HEK293 (cell line): ENCODE measurements around the gene CCDC120.

ENCODE experiments used
- EGR2 ChIP-seq: fragments of 450-650 bp; formaldehyde crosslinking; IDR thresholded peaks from 2 replicates; pipeline ENCODE4 v1.5.1; 2016; ENCODE audit warnings: low read depth, missing biosample characterization, missing genetic modification characterization
- GLIS2 ChIP-seq: fragments of 450-650 bp; formaldehyde crosslinking; IDR thresholded peaks from 2 replicates; pipeline ENCODE4 v1.5.1; 2016; ENCODE audit warnings: missing biosample characterization, missing genetic modification characterization
- KLF10 ChIP-seq: fragments of 450-650 bp; IDR thresholded peaks from 2 replicates; pipeline ENCODE4 v1.5.1; 2018; ENCODE audit warnings: missing biosample characterization, mild to moderate bottlenecking, missing genetic modification characterization
- KLF8 ChIP-seq: fragments of 450-650 bp; formaldehyde crosslinking; IDR thresholded peaks from 2 replicates; pipeline ENCODE4 v1.5.1; 2016; ENCODE audit warnings: missing biosample characterization, missing genetic modification characterization
- KLF9 ChIP-seq: fragments of 450-650 bp; formaldehyde crosslinking; IDR thresholded peaks from 2 replicates; pipeline ENCODE4 v1.5.1; 2016; ENCODE audit warnings: missing biosample characterization, missing genetic modification characterization, low read depth
- MEIS1 ChIP-seq: sonication (generic); formaldehyde crosslinking; IDR thresholded peaks from 2 replicates; pipeline ENCODE4 v1.8.1; 2022; ENCODE audit warnings: missing genetic modification reagents, mild to moderate bottlenecking, borderline replicate concordance
- OVOL3 ChIP-seq: fragments of 450-650 bp; formaldehyde crosslinking; IDR thresholded peaks from 2 replicates; pipeline ENCODE4 v1.5.1; 2016; ENCODE audit warnings: missing biosample characterization, missing genetic modification characterization
- SCRT2 ChIP-seq: fragments of 450-650 bp; formaldehyde crosslinking; IDR thresholded peaks from 2 replicates; pipeline ENCODE4 v1.5.1; 2016; ENCODE audit warnings: missing biosample characterization, missing genetic modification characterization
- SP7 ChIP-seq: fragments of 450-650 bp; formaldehyde crosslinking; IDR thresholded peaks from 2 replicates; pipeline ENCODE4 v1.5.1; 2016; ENCODE audit warnings: missing biosample characterization, missing genetic modification characterization
- YY1 ChIP-seq: fragments of 450-650 bp; formaldehyde crosslinking; IDR thresholded peaks from 2 replicates; pipeline ENCODE4 v1.5.1; 2018; ENCODE audit warnings: missing biosample characterization, missing genetic modification characterization
- ZEB2 ChIP-seq: fragments of 450-650 bp; formaldehyde crosslinking; IDR thresholded peaks from 2 replicates; pipeline ENCODE4 v1.5.1; 2016; ENCODE audit warnings: missing biosample characterization, missing genetic modification characterization
- ZIC2 ChIP-seq: fragments of 450-650 bp; formaldehyde crosslinking; IDR thresholded peaks from 2 replicates; pipeline ENCODE4 v1.5.1; 2016; ENCODE audit warnings: missing biosample characterization, missing genetic modification characterization
- ZNF132 ChIP-seq: fragments of 450-650 bp; formaldehyde crosslinking; IDR thresholded peaks from 2 replicates; pipeline ENCODE4 v1.5.1; 2017; ENCODE audit warnings: missing biosample characterization, missing genetic modification characterization, borderline replicate concordance
- ZNF138 ChIP-seq: fragments of 450-650 bp; formaldehyde crosslinking; IDR thresholded peaks from 2 replicates; pipeline ENCODE4 v1.5.1; 2016; ENCODE audit warnings: missing biosample characterization, missing genetic modification characterization, borderline replicate concordance
- ZNF16 ChIP-seq: fragments of 450-650 bp; formaldehyde crosslinking; IDR thresholded peaks from 2 replicates; pipeline ENCODE4 v1.5.1; 2016; ENCODE audit warnings: low read depth, missing biosample characterization, missing genetic modification characterization
- ZNF335 ChIP-seq: fragments of 450-650 bp; formaldehyde crosslinking; conservative IDR thresholded peaks from 2 replicates; pipeline ENCODE4 v1.5.1; 2016; ENCODE audit warnings: missing biosample characterization, missing genetic modification characterization
- ZNF571 ChIP-seq: fragments of 450-650 bp; formaldehyde crosslinking; IDR thresholded peaks from 2 replicates; pipeline ENCODE4 v1.5.0; 2017; ENCODE audit warnings: missing biosample characterization, missing genetic modification characterization
- ZNF610 ChIP-seq: fragments of 450-650 bp; formaldehyde crosslinking; IDR thresholded peaks from 2 replicates; pipeline ENCODE4 v1.5.1; 2016; ENCODE audit warnings: missing biosample characterization, missing genetic modification characterization, borderline replicate concordance
- ZNF621 ChIP-seq: fragments of 450-650 bp; formaldehyde crosslinking; IDR thresholded peaks from 2 replicates; pipeline ENCODE4 v1.5.1; 2017; ENCODE audit warnings: missing biosample characterization, missing genetic modification characterization
- ZNF660 ChIP-seq: fragments of 450-650 bp; IDR thresholded peaks from 2 replicates; pipeline ENCODE4 v1.5.1; 2018; ENCODE audit warnings: missing biosample characterization, mild to moderate bottlenecking, missing genetic modification characterization
- ZNF768 ChIP-seq: fragments of 450-650 bp; formaldehyde crosslinking; IDR thresholded peaks from 2 replicates; pipeline ENCODE4 v1.5.1; 2018; ENCODE audit warnings: missing biosample characterization, mild to moderate bottlenecking, missing genetic modification characterization
- TF ChIP-seq, protein P1 (sequence below): fragments of 450-650 bp; formaldehyde crosslinking; IDR thresholded peaks from 2 replicates; pipeline ENCODE4 v1.5.1; 2016; ENCODE audit warnings: missing biosample characterization, missing genetic modification characterization
- TF ChIP-seq, protein P2 (sequence below): fragments of 450-650 bp; formaldehyde crosslinking; conservative IDR thresholded peaks from 2 replicates; pipeline ENCODE4 v1.5.1; 2016; ENCODE audit warnings: low read depth, missing biosample characterization, missing genetic modification characterization
- TF ChIP-seq, protein P3 (sequence below): fragments of 450-650 bp; formaldehyde crosslinking; IDR thresholded peaks from 2 replicates; pipeline ENCODE4 v1.5.1; 2017; ENCODE audit warnings: missing biosample characterization, mild to moderate bottlenecking, missing genetic modification characterization, moderate library complexity
- TF ChIP-seq, protein P4 (sequence below): fragments of 450-650 bp; formaldehyde crosslinking; IDR thresholded peaks from 2 replicates; pipeline ENCODE4 v1.5.1; 2016; ENCODE audit warnings: missing biosample characterization, missing genetic modification characterization
- TF ChIP-seq, protein P5 (sequence below): fragments of 450-650 bp; formaldehyde crosslinking; IDR thresholded peaks from 2 replicates; pipeline ENCODE4 v1.5.1; 2016; ENCODE audit warnings: missing biosample characterization, missing genetic modification characterization
- TF ChIP-seq, protein P6 (sequence below): sonication (generic); formaldehyde crosslinking; IDR thresholded peaks from 2 replicates; pipeline ENCODE4 v1.8.1; 2022; ENCODE audit warnings: mild to moderate bottlenecking, moderate library complexity, missing genetic modification reagents

Gene CCDC120

DNA sequence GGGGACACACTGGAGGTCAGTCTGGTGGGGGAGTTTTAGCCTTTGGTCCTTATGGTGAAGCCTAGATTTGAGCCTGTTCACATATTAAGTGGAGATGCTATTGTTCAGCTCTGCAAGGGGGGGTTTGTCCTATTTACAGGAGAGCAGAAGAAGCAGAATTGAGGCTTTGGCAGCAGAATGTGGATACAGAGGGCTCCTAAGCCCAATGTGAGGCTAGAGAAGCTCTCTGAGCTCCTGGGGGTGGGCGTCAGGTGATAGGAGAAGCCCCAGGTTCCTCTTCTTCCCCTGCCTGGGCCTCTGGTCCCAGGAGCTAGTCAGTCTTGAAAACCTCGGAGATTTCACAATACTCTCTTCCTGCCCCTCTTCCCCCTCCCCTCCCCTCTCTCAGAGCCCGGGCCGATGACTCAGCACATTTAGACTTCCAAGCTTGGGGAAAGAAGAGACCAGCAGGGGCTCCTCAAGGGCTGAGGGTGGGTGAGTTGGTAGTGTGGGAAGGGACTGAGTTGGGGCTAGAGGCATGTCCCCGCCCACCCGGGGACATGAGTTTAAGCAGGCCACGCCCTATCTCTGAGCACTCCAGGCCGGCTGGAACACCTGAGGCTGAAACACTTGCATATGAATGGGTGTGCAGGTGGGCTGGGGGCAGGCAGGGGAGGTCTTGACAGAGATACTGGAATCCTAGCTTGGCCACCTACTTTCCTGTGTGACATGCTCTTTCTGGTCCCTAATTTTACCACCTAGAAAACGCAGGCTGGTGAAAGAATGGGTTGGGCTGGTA, 19.0 kb upstream of the CCDC120 start (continued):
- TF ChIP-seq, protein P1, sequence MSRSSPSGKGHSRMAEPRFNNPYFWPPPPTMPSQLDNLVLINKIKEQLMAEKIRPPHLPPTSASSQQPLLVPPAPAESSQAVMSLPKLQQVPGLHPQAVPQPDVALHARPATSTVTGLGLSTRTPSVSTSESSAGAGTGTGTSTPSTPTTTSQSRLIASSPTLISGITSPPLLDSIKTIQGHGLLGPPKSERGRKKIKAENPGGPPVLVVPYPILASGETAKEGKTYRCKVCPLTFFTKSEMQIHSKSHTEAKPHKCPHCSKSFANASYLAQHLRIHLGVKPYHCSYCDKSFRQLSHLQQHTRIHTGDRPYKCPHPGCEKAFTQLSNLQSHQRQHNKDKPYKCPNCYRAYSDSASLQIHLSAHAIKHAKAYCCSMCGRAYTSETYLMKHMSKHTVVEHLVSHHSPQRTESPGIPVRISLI (tag by site-specific recombination), result no peak
- TF ChIP-seq ZNF571 (tag by site-specific recombination) (no peak), KLF8 (tag by site-specific recombination) (no peak; the same call in 1 of the 2 replicates), MEIS1 (CRISPR knock-in tag) (no peak), ZNF621 (no peak), ZEB2 (peak; percentile 40; the same call in 1 of the 2 replicates), ZNF132 (tag by site-specific recombination) (no peak), ZNF768 (tag by site-specific recombination) (no peak), ZIC2 (tag by site-specific recombination) (0 out of 2 replicates have a peak, but pooled peaks have one; percentile 34), ZNF610 (no peak), ZNF16 (no peak), KLF10 (tag by site-specific recombination) (peak; percentile 57; the same call in 1 of the 2 replicates), ZNF660 (tag by site-specific recombination) (peak; percentile 74), KLF9 (tag by site-specific recombination) (peak; percentile 75), SCRT2 (tag by site-specific recombination) (0 out of 2 replicates have a peak, but pooled peaks have one; percentile 14), EGR2 (tag by site-specific recombination) (peak; percentile 86), SP7 (tag by site-specific recombination) (peak; percentile 54; the same call in 1 of the 2 replicates), GLIS2 (peak; percentile 65), ZNF335 (tag by site-specific recombination) (0 out of 2 replicates have a peak, but pooled peaks have one; percentile 37), ZNF138 (tag by site-specific recombination) (no peak), OVOL3 (tag by site-specific recombination) (no peak), YY1 (tag by site-specific recombination) (no peak)
- TF ChIP-seq, protein P2, sequence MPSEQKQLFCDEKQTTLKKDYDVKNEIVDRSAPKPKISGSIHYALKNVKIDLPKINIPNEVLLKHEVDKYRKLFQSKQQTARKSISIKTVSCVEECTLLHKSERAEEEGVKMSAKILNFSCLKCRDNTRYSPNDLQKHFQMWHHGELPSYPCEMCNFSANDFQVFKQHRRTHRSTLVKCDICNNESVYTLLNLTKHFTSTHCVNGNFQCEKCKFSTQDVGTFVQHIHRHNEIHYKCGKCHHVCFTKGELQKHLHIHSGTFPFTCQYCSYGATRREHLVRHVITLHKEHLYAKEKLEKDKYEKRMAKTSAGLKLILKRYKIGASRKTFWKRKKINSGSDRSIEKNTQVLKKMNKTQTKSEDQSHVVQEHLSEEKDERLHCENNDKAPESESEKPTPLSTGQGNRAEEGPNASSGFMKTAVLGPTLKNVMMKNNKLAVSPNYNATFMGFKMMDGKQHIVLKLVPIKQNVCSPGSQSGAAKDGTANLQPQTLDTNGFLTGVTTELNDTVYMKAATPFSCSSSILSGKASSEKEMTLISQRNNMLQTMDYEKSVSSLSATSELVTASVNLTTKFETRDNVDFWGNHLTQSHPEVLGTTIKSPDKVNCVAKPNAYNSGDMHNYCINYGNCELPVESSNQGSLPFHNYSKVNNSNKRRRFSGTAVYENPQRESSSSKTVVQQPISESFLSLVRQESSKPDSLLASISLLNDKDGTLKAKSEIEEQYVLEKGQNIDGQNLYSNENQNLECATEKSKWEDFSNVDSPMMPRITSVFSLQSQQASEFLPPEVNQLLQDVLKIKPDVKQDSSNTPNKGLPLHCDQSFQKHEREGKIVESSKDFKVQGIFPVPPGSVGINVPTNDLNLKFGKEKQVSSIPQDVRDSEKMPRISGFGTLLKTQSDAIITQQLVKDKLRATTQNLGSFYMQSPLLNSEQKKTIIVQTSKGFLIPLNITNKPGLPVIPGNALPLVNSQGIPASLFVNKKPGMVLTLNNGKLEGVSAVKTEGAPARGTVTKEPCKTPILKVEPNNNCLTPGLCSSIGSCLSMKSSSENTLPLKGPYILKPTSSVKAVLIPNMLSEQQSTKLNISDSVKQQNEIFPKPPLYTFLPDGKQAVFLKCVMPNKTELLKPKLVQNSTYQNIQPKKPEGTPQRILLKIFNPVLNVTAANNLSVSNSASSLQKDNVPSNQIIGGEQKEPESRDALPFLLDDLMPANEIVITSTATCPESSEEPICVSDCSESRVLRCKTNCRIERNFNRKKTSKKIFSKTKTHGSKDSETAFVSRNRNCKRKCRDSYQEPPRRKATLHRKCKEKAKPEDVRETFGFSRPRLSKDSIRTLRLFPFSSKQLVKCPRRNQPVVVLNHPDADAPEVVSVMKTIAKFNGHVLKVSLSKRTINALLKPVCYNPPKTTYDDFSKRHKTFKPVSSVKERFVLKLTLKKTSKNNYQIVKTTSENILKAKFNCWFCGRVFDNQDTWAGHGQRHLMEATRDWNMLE, result no peak
- TF ChIP-seq, protein P3, sequence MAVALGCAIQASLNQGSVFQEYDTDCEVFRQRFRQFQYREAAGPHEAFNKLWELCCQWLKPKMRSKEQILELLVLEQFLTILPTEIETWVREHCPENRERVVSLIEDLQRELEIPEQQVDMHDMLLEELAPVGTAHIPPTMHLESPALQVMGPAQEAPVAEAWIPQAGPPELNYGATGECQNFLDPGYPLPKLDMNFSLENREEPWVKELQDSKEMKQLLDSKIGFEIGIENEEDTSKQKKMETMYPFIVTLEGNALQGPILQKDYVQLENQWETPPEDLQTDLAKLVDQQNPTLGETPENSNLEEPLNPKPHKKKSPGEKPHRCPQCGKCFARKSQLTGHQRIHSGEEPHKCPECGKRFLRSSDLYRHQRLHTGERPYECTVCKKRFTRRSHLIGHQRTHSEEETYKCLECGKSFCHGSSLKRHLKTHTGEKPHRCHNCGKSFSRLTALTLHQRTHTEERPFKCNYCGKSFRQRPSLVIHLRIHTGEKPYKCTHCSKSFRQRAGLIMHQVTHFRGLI (tag by site-specific recombination), result peak; percentile 95
- TF ChIP-seq, protein P4, sequence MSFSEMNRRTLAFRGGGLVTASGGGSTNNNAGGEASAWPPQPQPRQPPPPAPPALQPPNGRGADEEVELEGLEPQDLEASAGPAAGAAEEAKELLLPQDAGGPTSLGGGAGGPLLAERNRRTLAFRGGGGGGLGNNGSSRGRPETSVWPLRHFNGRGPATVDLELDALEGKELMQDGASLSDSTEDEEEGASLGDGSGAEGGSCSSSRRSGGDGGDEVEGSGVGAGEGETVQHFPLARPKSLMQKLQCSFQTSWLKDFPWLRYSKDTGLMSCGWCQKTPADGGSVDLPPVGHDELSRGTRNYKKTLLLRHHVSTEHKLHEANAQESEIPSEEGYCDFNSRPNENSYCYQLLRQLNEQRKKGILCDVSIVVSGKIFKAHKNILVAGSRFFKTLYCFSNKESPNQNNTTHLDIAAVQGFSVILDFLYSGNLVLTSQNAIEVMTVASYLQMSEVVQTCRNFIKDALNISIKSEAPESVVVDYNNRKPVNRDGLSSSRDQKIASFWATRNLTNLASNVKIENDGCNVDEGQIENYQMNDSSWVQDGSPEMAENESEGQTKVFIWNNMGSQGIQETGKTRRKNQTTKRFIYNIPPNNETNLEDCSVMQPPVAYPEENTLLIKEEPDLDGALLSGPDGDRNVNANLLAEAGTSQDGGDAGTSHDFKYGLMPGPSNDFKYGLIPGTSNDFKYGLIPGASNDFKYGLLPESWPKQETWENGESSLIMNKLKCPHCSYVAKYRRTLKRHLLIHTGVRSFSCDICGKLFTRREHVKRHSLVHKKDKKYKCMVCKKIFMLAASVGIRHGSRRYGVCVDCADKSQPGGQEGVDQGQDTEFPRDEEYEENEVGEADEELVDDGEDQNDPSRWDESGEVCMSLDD, result no peak
- TF ChIP-seq, protein P5, sequence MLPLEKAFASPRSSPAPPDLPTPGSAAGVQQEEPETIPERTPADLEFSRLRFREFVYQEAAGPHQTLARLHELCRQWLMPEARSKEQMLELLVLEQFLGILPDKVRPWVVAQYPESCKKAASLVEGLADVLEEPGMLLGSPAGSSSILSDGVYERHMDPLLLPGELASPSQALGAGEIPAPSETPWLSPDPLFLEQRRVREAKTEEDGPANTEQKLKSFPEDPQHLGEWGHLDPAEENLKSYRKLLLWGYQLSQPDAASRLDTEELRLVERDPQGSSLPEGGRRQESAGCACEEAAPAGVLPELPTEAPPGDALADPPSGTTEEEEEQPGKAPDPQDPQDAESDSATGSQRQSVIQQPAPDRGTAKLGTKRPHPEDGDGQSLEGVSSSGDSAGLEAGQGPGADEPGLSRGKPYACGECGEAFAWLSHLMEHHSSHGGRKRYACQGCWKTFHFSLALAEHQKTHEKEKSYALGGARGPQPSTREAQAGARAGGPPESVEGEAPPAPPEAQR (tag by site-specific recombination), result no peak
- TF ChIP-seq, protein P6, sequence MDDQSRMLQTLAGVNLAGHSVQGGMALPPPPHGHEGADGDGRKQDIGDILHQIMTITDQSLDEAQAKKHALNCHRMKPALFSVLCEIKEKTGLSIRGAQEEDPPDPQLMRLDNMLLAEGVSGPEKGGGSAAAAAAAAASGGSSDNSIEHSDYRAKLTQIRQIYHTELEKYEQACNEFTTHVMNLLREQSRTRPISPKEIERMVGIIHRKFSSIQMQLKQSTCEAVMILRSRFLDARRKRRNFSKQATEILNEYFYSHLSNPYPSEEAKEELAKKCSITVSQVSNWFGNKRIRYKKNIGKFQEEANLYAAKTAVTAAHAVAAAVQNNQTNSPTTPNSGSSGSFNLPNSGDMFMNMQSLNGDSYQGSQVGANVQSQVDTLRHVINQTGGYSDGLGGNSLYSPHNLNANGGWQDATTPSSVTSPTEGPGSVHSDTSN (CRISPR knock-in tag), result no peak
